Measurements from ENCODE around the gene ANAPC15. TPM values are rescaled to one million over a fixed set of nuclear protein-coding genes. Genes with fewer than 3 reads are reported as not detected.

ANAPC15 gene
- total RNA-seq, 1 experiment from 2014 or later: 46.9 TPM

- Histone ChIP-seq H3K4me3 (no peak overlapping the region), H3K4me1 (replicated peaks) (peaks cover 12% of the 10 kb centered on the region), H3K27ac (no peak overlapping the region), H3K36me3 (no peaks in the 10 kb centered on the region), H3K27me3 (replicated peaks) (no peaks in the 10 kb centered on the region), H3K9me3 (replicated peaks) (no peaks in the 10 kb centered on the region)
- DNase-seq (ENCODE audit: low read depth in 1 of 2, low spot score in 2 of 2): no peak
Measured at GRCh38 chr11:72116019-72116755, 3.7 kb upstream of the ANAPC15 start.

GRCh38 chr11:72114570-72114969, 2.1 kb upstream of the ANAPC15 start:
- Histone ChIP-seq H3K27me3 (replicated peaks) (no peaks in the 10 kb centered on the region), H3K4me1 (replicated peaks) (peaks cover 12% of the 10 kb centered on the region), H3K27ac (no peak overlapping the region), H3K9me3 (replicated peaks) (no peaks in the 10 kb centered on the region), H3K36me3 (no peaks in the 10 kb centered on the region; the same call in 1 of the 2 replicates), H3K4me3 (no peak overlapping the region)
- no peak for DNase-seq (ENCODE audit: low read depth in 1 of 2, low spot score in 2 of 2)

DNA sequence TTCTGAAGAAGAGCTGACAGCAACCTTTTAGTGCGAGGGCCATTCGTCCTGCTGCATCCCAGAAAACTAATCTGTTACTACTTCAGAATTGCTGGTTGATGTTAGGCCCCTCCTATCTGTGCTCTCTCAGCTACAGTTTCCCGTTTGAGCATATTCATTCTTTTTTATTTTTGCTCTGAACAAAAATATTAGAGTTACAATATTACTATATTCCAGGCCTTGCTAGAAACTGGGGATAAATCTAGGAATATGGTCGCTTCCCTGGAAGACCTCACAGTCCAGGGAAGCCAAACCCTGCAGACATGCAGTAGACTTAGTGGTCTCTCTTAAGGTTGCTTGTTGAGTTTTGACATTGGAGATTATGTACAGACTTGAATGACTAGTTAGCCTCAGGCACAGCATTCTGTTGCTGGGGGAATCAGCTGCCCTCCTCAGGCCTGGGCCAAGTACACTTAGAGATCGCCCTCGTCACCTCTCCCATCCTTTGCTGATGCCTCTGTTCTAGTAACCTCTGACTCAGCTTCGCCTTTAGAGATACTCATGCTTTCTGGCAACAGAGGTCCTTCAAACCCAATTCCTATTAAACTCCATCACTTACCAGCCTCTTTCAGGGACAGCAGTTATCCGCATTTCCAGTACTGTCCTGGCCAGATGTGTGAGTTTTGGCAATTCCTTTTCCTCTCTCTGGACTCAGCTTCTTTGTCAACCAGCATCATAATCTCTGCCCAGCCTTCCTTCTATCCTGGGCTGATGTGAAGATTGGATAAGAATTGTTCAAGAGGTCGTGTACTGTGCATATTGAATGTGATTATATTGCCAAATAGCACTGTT, 698 bp upstream of the ANAPC15 start:
- Histone ChIP-seq H3K27me3 (replicated peaks) (no peaks in the 10 kb centered on the region), H3K36me3 (no peaks in the 10 kb centered on the region; the same call in 1 of the 2 replicates), H3K27ac (peak overlapping the region; percentile 96), H3K4me3 (peak overlapping the region; percentile 57), H3K4me1 (replicated peaks) (peaks cover 12% of the 10 kb centered on the region), H3K9me3 (replicated peaks) (no peaks in the 10 kb centered on the region)
- no peak for DNase-seq (ENCODE audit: low read depth in 1 of 2, low spot score in 2 of 2)

GRCh38 chr11:72111300-72112142, 974 bp downstream of the ANAPC15 start:
- DNase-seq (ENCODE audit: low read depth in 1 of 2, low spot score in 2 of 2): no peak

DNA sequence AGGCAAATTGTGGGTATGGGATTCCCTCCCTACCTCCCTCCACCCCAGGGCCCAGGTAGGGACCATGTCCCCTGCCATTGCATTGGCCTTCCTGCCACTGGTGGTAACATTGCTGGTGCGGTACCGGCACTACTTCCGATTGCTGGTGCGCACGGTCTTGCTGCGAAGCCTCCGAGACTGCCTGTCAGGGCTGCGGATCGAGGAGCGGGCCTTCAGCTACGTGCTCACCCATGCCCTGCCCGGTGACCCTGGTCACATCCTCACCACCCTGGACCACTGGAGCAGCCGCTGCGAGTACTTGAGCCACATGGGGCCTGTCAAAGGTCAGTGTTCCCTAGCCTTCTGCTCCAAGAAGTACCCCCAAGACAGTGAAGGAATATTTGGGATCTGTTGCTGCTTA, 6.6 kb downstream of the ANAPC15 start, which contains the start of gene TOMT:
Gene TOMT (plus strand): TSS at position 37 of the 400 bp plus-strand sequence. CDS start 28 bp downstream, at position 65.
- DNase-seq (ENCODE audit: low read depth in 1 of 2, low spot score in 2 of 2): no peak
- Histone ChIP-seq H3K4me3 (no peak within 1 kb of the TSS), H3K27me3 (replicated peaks) (no peaks in the 10 kb centered on the region), H3K27ac (no peak within 1 kb of the TSS), H3K4me1 (replicated peaks) (peaks cover 14% of the 10 kb centered on the region), H3K36me3 (peaks cover 13% of the 10 kb centered on the region), H3K9me3 (replicated peaks) (no peaks in the 10 kb centered on the region)

More at GRCh38 chr11:72111300-72112142, 974 bp downstream of the ANAPC15 start:
- peak overlapping the region; percentile 96 for H3K27ac ChIP-seq
- H3K36me3 ChIP-seq: no peaks in the 10 kb centered on the region; the same call in 1 of the 2 replicates
- H3K27me3 ChIP-seq (replicated peaks): no peaks in the 10 kb centered on the region
- peak overlapping the region; percentile 57 for H3K4me3 ChIP-seq
- H3K9me3 ChIP-seq (replicated peaks): no peaks in the 10 kb centered on the region
- peaks cover 15% of the 10 kb centered on the region for H3K4me1 ChIP-seq (replicated peaks)

DNA sequence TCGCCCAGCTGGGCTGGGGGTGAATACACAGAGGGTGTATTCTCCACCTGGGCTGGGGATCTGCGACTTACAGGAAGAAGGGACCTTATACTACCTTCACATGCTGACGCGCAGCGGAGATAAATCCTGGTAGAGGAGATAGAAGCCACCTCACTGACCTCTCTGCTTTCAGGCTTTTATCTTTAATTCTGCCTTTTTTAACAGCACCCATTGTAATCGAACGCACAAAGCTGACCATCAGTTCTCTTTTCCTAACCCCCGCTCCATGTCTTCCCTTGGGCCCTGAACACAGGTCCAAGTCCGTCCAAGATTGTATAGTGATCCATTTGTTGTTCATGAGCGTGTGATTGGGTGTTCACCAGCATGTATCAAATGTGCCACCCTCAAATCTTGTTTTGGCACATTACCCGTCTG, 8.7 kb downstream of the ANAPC15 start:
- H3K4me3 ChIP-seq: peak overlapping the region; percentile 89
- DNase-seq (ENCODE audit: low read depth in 1 of 2, low spot score in 2 of 2): no peak
- no peaks in the 10 kb centered on the region for H3K27me3 ChIP-seq (replicated peaks)
- peaks cover 15% of the 10 kb centered on the region for H3K36me3 ChIP-seq
- peaks cover 14% of the 10 kb centered on the region for H3K4me1 ChIP-seq (replicated peaks)
- H3K27ac ChIP-seq: peak overlapping the region; percentile 52
- H3K9me3 ChIP-seq (replicated peaks): no peaks in the 10 kb centered on the region

DNA sequence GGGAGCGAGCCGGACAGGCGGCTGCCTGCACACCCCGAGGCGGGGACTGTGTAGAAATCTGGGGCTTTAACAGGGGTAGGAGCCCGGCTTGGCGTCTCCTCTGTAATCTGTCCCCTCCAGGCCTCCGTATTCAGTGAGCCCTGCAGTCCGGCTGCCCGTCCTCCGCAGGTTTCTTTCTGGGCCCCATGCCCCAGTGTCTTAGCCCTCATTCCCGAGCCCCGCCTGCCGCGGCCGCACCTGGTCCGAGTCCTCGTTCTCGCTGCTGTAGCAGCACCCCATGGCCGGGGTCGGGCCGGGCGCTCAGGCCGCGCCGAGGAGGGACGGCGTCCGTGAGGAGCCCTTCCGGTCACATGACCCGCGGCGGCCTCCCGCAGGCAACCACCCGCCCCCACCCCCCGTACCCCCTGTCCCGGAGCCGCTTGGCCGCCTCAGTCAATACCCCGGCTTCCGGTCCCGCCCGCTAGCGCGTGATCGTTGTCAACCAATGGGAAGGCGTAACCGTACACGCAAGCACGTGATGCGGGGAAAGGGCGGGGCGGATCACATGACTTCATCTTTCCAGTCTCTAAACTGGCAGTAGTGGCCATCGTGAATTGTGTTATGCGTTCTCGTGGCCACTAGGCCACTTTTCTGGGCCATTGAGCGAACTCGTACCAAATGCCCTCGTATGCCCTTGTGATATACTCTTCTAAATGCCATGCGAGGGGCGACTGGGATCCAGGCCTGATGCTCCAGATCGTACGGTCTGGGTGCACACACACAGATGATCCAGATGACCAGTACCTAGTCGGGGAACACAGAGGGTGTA, 9.3 kb downstream of the ANAPC15 start, which contains the start of gene LAMTOR1:
Gene LAMTOR1 (minus strand): TSS at position 352 of the 808 bp plus-strand sequence. CDS start 73 bp downstream, at position 279.
- Histone ChIP-seq H3K9me3 (replicated peaks) (no peaks in the 10 kb centered on the region), H3K27ac (peak within 1 kb of the TSS; percentile 91), H3K4me1 (replicated peaks) (peaks cover 14% of the 10 kb centered on the region), H3K4me3 (peak within 1 kb of the TSS; percentile 89), H3K27me3 (replicated peaks) (no peaks in the 10 kb centered on the region), H3K36me3 (peaks cover 17% of the 10 kb centered on the region)
- peak; percentile 83 to 97 for DNase-seq (ENCODE audit: low read depth in 1 of 2, low spot score in 2 of 2)

DNA sequence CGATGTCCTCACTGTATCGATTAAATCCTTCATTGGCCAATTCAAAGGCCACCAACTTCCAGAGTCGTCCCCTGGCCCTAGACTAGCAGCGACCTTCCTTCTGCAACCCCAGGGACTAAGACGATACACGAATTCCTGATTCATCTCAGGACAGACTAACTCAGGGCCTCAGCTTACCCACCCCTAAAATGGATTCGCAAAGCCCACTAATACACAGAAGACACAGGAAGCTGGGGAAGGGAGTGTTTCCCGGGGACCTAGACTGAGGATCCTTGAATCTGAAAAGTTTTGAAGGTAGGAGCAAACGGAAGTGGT, 9.9 kb downstream of the ANAPC15 start:
- Histone ChIP-seq H3K4me1 (replicated peaks) (peaks cover 14% of the 10 kb centered on the region), H3K4me3 (peak overlapping the region; percentile 89), H3K9me3 (replicated peaks) (no peaks in the 10 kb centered on the region), H3K36me3 (peaks cover 17% of the 10 kb centered on the region), H3K27ac (peak overlapping the region; percentile 91), H3K27me3 (replicated peaks) (no peaks in the 10 kb centered on the region)
- DNase-seq (ENCODE audit: low read depth in 1 of 2, low spot score in 2 of 2): no peak

DNA sequence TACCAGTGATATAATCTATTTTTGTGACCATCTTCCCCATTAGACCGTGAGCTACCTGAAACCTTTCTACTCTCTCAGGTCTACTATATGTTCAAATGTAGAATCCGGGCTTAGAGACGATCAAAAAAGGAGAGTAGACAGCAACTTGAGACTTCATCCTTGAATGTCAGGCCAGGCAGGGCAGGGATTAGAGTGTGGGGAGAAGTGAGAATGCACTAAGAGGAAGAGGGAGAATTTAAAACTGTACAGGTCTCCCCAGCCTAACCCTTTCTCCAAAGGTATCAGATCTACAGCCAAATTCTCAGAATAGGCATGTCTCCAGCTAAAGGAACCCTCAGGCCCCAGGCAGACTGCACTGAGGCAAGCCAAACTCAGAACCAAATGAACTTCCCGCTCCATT, 10.3 kb downstream of the ANAPC15 start:
- Histone ChIP-seq H3K4me3 (peak overlapping the region; percentile 89), H3K27me3 (replicated peaks) (no peaks in the 10 kb centered on the region), H3K9me3 (replicated peaks) (no peaks in the 10 kb centered on the region), H3K36me3 (peaks cover 17% of the 10 kb centered on the region), H3K4me1 (replicated peaks) (peaks cover 10% of the 10 kb centered on the region), H3K27ac (peak overlapping the region; percentile 91)
- DNase-seq (ENCODE audit: low read depth in 1 of 2, low spot score in 2 of 2): no peak

- Histone ChIP-seq H3K27ac (no peak overlapping the region), H3K36me3 (peaks cover 20% of the 10 kb centered on the region), H3K4me3 (no peak overlapping the region), H3K27me3 (replicated peaks) (no peaks in the 10 kb centered on the region), H3K9me3 (replicated peaks) (no peaks in the 10 kb centered on the region), H3K4me1 (replicated peaks) (peaks cover 10% of the 10 kb centered on the region)
- no peak for DNase-seq (ENCODE audit: low read depth in 1 of 2, low spot score in 2 of 2)
Measured at GRCh38 chr11:72100462-72100861, 12.0 kb downstream of the ANAPC15 start.

GRCh38 chr11:72100009-72100408, 12.5 kb downstream of the ANAPC15 start:
- H3K9me3 ChIP-seq (replicated peaks): no peaks in the 10 kb centered on the region
- peaks cover 20% of the 10 kb centered on the region for H3K36me3 ChIP-seq
- no peak overlapping the region for H3K27ac ChIP-seq
- H3K4me3 ChIP-seq: no peak overlapping the region
- no peaks in the 10 kb centered on the region for H3K27me3 ChIP-seq (replicated peaks)
- H3K4me1 ChIP-seq (replicated peaks): peaks cover 10% of the 10 kb centered on the region
- no peak for DNase-seq (ENCODE audit: low read depth in 1 of 2, low spot score in 2 of 2)

GRCh38 chr11:72098741-72099140, 13.8 kb downstream of the ANAPC15 start:
- H3K4me3 ChIP-seq: no peak overlapping the region
- no peak for DNase-seq (ENCODE audit: low read depth in 1 of 2, low spot score in 2 of 2)
- no peaks in the 10 kb centered on the region for H3K27me3 ChIP-seq (replicated peaks)
- H3K36me3 ChIP-seq: peaks cover 20% of the 10 kb centered on the region
- H3K9me3 ChIP-seq (replicated peaks): no peaks in the 10 kb centered on the region
- H3K4me1 ChIP-seq (replicated peaks): peaks cover 10% of the 10 kb centered on the region
- H3K27ac ChIP-seq: no peak overlapping the region

- Histone ChIP-seq H3K27ac (no peak overlapping the region), H3K27me3 (replicated peaks) (no peaks in the 10 kb centered on the region), H3K4me1 (replicated peaks) (no peaks in the 10 kb centered on the region), H3K36me3 (no peaks in the 10 kb centered on the region), H3K4me3 (no peak overlapping the region), H3K9me3 (replicated peaks) (no peaks in the 10 kb centered on the region)
- DNase-seq (ENCODE audit: low read depth in 1 of 2, low spot score in 2 of 2): peak; percentile 38 to 49
Measured at GRCh38 chr11:72091292-72091691, 21.2 kb downstream of the ANAPC15 start.
